OCI-LY7 (cell line): ENCODE data around the gene PADI6. TPM values are rescaled to one million over a fixed set of nuclear protein-coding genes. Genes with fewer than 3 reads are reported as not detected.

Experiments
- BruUV-seq: library from RNA; stranded (reverse); fragments of 400-500 nt; replicated peaks from 2 replicates; lab custom pipeline; 2021; lab: Mats Ljungman, UMichigan
- CTCF ChIA-PET: fragments of 300-600 bp; sonication (Branson Sonifier 250); formaldehyde crosslinking; loops from one replicate; lab custom pipeline; 2022; ENCODE audit warnings: antibody characterized with exemption; ENCODE audit not compliant: unreplicated experiment; lab: Charles Lee
- POLR2A ChIA-PET: fragments of 300-600 bp; sonication (Branson Sonifier 250); formaldehyde crosslinking; loops from one replicate; lab custom pipeline; 2022; ENCODE audit warnings: antibody characterized with exemption; lab: Charles Lee
- DNase-seq: peaks from one replicate; pipeline ENCODE4 v3.0.0-alpha.2; 2015; ENCODE audit warnings: low spot score
- H2AFZ ChIP-seq: fragments of 200-600 bp; sonication (generic), shearing (Covaris generic); 2 replicates; pipeline ENCODE4 v1.6.1; 2014; ENCODE audit warnings: mild to moderate bottlenecking, antibody characterized with exemption, low read length, moderate library complexity
- H3K27ac ChIP-seq: fragments of 200-600 bp; sonication (generic); 2 replicates; pipeline ENCODE4 v1.5.1; 2014; ENCODE audit warnings: mixed run types, low read depth, mild to moderate bottlenecking, moderate library complexity, low read length, inconsistent platforms; ENCODE audit not compliant: poor library complexity, severe bottlenecking
- H3K36me3 ChIP-seq: fragments of 200-600 bp; sonication (generic); 2 replicates; pipeline ENCODE4 v1.6.1; 2014; ENCODE audit warnings: mild to moderate bottlenecking, antibody characterized with exemption, low read length, moderate library complexity, mixed read lengths; ENCODE audit not compliant: insufficient read depth
- H3K4me1 ChIP-seq: fragments of 200-600 bp; sonication (generic); 2 replicates; pipeline ENCODE4 v1.5.1; 2014; ENCODE audit warnings: mild to moderate bottlenecking, low read length; ENCODE audit not compliant: insufficient read depth, poor library complexity, severe bottlenecking
- H3K4me2 ChIP-seq: fragments of 200-600 bp; sonication (generic); 2 replicates; pipeline ENCODE4 v1.6.1; 2014; ENCODE audit warnings: mild to moderate bottlenecking, low read length
- H3K4me3 ChIP-seq: fragments of 200-600 bp; sonication (generic); 2 replicates; pipeline ENCODE4 v1.5.1; 2014; ENCODE audit warnings: mild to moderate bottlenecking, low read depth, low read length; ENCODE audit not compliant: poor library complexity, severe bottlenecking
- H3K79me2 ChIP-seq: fragments of 200-600 bp; sonication (generic); 2 replicates; pipeline ENCODE4 v1.6.1; 2016; ENCODE audit warnings: low read depth, mild to moderate bottlenecking, low read length, moderate library complexity, mixed read lengths; ENCODE audit not compliant: insufficient read depth
- H3K9me2 ChIP-seq: fragments of 200-600 bp; sonication (generic); 2 replicates; pipeline ENCODE4 v1.6.1; 2016; ENCODE audit warnings: mild to moderate bottlenecking, low read length, mixed read lengths; ENCODE audit not compliant: insufficient read depth
- H3K9me3 ChIP-seq: fragments of 200-600 bp; sonication (generic); 2 replicates; pipeline ENCODE4 v1.6.1; 2014; ENCODE audit warnings: mild to moderate bottlenecking, mixed run types, low read length, mixed read lengths
- H4K20me1 ChIP-seq: fragments of 200-600 bp; sonication (generic); 2 replicates; pipeline ENCODE4 v1.6.1; 2014; ENCODE audit warnings: mild to moderate bottlenecking, antibody characterized with exemption, low read length, moderate library complexity, mixed read lengths; ENCODE audit not compliant: insufficient read depth
- CTCF ChIP-seq: fragments of 200-600 bp; sonication (generic); conservative IDR thresholded peaks from 2 replicates; pipeline ENCODE4 v1.5.1; 2014; ENCODE audit warnings: mild to moderate bottlenecking, antibody characterized with exemption, low read length, moderate library complexity, mixed read lengths
- EZH2phosphoT487 ChIP-seq: fragments of 200-600 bp; sonication (generic); IDR thresholded peaks from 2 replicates; pipeline ENCODE4 v1.6.1; 2018; ENCODE audit warnings: low read depth, borderline replicate concordance, mild to moderate bottlenecking, mixed run types, antibody characterized with exemption, low read length, moderate library complexity, mixed read lengths
- intact Hi-C: fragments of 100-400 bp; cut with micrococcal nuclease; formaldehyde crosslinking; loops from one replicate; pipeline ENCODE4 v1.10.0; 2022; ENCODE audit not compliant: unreplicated experiment
- total RNA-seq, 2 experiments: library from RNA; depleted of rRNA in 1 of 2; stranded (reverse); fragments of >200 nt in 1 of 2; shearing (Covaris generic) in 1 of 2; gene quantifications; 2 replicates each; pipeline ENCODE4 v1.2.3, GENCODE V29; 2014 to 2022

PADI6 gene
- total RNA-seq, 2 experiments from 2014 or later, result not detected

- DNase-seq, result no peak
- Histone ChIP-seq H3K4me3 (no peak overlapping the region), H3K79me2 (peaks cover 52% of the 10 kb centered on the region), H4K20me1 (peaks cover 24% of the 10 kb centered on the region; the same call in 1 of the 2 replicates), H3K9me2 (no peaks in the 10 kb centered on the region), H2AFZ (no peak overlapping the region), H3K4me1 (no peaks in the 10 kb centered on the region), H3K4me2 (no peak overlapping the region), H3K27ac (no peak overlapping the region), H3K9me3 (no peaks in the 10 kb centered on the region), H3K36me3 (peaks cover 96% of the 10 kb centered on the region)
- ChIA-PET CTCF (no interaction called here), POLR2A (interaction anchor here (0.5 kb wide), 1 partner anchor 1451 kb away, joined by 5 read pairs; no protein-coding TSS in a partner anchor)
- intact Hi-C loops, result no loop called here
- BruUV-seq, result no TSS peak
- no peak for TF ChIP-seq CTCF
- TF ChIP-seq EZH2phosphoT487, result no peak
These were observed 56.0 kb downstream of the PADI6 start for GRCh38 chr1:17427696-17428660.

GRCh38 chr1:17429183-17429582 is 57.2 kb downstream of the PADI6 start:
- no peaks in the 10 kb centered on the region for H3K4me1 ChIP-seq
- TF ChIP-seq CTCF (no peak), EZH2phosphoT487 (no peak)
- peaks cover 64% of the 10 kb centered on the region for H3K79me2 ChIP-seq
- no peak overlapping the region for H3K4me2 ChIP-seq
- ChIA-PET CTCF (no interaction called here), POLR2A (no interaction called here)
- no peak for DNase-seq
- H3K9me2 ChIP-seq, result no peaks in the 10 kb centered on the region
- intact Hi-C loops, result no loop called here
- peaks cover 34% of the 10 kb centered on the region for H4K20me1 ChIP-seq
- no TSS peak for BruUV-seq
- no peaks in the 10 kb centered on the region for H3K9me3 ChIP-seq
- no peak overlapping the region for H3K27ac ChIP-seq
- no peak overlapping the region for H2AFZ ChIP-seq
- H3K4me3 ChIP-seq, result no peak overlapping the region
- peaks cover 96% of the 10 kb centered on the region for H3K36me3 ChIP-seq

GRCh38 chr1:17432412-17432811 is 60.4 kb downstream of the PADI6 start:
- H3K4me1 ChIP-seq, result peaks cover 19% of the 10 kb centered on the region

More at GRCh38 chr1:17432412-17432811, 60.4 kb downstream of the PADI6 start:
- TF ChIP-seq EZH2phosphoT487 (no peak), CTCF (no peak)
- no peaks in the 10 kb centered on the region for H3K9me3 ChIP-seq
- peaks cover 90% of the 10 kb centered on the region for H3K79me2 ChIP-seq
- H3K9me2 ChIP-seq, result no peaks in the 10 kb centered on the region
- no peak overlapping the region for H3K4me3 ChIP-seq
- H4K20me1 ChIP-seq, result peaks cover 60% of the 10 kb centered on the region
- ChIA-PET POLR2A (no interaction called here), CTCF (interaction anchor here (0.6 kb wide), 1 partner anchor 14 kb away, joined by 3 read pairs; no protein-coding TSS in a partner anchor)
- no peak overlapping the region for H3K4me2 ChIP-seq
- peaks cover 96% of the 10 kb centered on the region for H3K36me3 ChIP-seq
- no peak overlapping the region for H3K27ac ChIP-seq
- no peak for DNase-seq
- no TSS peak for BruUV-seq
- H2AFZ ChIP-seq, result no peak overlapping the region
- intact Hi-C loops, result no loop called here
